Hematopoietic multipotent progenitor cell (in vitro differentiated cells): ENCODE measurements around the gene GPHA2. TPM values are rescaled to one million over a fixed set of nuclear protein-coding genes. Genes with fewer than 3 reads are reported as not detected.
"Not testable (repeated sequence)": the region's sequence is repeated elsewhere in the genome, so short reads cannot be mapped to it uniquely, and the experiment has no call there.

Source experiments
- DNase-seq, 3 donors: peaks; one replicate each; pipeline ENCODE4 v3.0.0-alpha.2; 2011 to 2015; ENCODE audit warnings: low read depth in 2 of 3, low spot score in 2 of 3
- total RNA-seq: library from RNA; depleted of rRNA; stranded (reverse); fragments of >200 nt; gene quantifications from one replicate; pipeline ENCODE4 v1.2.3, GENCODE V29; 2012

GPHA2 gene, protein sequence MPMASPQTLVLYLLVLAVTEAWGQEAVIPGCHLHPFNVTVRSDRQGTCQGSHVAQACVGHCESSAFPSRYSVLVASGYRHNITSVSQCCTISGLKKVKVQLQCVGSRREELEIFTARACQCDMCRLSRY
- not detected for total RNA-seq

- no peak for DNase-seq
These were observed at the start of gene GPHA2 for GRCh38 chr11:64935359-64936081. GPHA2 (minus strand) TSS chr11:64935893; CDS start chr11:64935460, 433 bp downstream.

- DNase-seq = not testable (repeated sequence)
These were observed 47.6 kb upstream of the GPHA2 start for GRCh38 chr11:64983339-64983738.

- DNase-seq = no peak
These were observed 41.0 kb upstream of the GPHA2 start for GRCh38 chr11:64976651-64977050.

DNA sequence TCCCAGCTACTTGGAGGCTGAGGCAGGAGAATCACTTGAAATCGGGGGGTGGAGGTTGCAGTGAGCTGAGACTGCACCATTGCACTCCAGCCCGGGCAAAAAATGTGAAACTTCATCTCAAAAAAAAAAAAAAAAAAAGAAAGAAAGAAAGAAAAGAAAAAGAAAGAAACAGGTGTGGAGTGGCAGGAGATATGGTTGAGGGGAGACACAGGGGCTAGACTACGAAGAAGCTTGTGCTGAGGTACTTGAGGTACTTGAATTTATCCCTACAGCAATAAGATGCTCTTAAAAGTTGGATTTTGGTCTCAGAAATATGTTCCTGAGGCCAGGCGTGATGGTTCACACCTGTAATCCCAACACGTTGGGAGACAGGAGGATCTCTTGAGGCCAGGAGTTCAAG lies 38.4 kb upstream of the GPHA2 start:
- no peak for DNase-seq

DNA sequence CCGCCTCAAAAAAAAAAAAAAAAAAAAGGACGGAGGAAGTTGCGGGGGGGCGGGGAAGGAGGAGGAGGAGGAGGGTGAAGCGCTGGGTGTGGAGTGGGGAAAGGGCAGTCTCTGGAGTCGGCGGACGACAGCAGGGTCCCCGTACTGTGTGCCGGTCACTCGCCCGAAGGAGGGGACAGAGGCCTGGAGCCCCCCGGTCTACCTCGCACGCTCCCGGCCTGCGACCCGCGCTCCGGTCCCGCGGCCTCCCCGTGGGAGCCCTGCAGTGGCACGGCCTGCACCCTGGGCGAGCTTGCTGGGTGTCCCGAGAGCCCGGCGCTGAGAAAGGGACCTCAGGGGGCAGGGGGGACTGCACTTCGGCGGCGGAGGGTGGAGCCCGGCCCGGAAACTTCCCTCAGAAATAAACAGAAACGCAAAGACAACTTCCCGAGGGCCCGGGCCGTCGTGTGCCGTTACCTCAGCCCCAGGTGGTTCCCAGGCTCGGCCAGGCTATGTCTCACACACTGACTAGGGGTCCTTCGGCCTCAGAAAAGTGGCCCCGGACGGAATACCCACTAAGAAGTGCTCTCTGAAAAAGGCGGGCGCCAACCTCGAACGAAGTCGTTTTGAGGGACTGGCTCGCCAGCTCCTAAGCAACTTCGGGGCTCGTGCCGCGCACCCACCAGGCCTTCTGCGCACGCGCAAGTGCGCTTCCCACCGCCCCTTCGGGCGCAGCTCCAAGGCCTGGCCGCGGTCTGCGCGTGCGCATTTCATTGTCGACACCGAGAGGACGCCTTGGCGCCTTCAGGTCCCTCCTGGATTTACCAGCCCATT lies 35.9 kb upstream of the GPHA2 start, which contains the start of gene MAJIN:
MAJIN (minus strand) TSS at position 688 of the 813 bp plus-strand sequence. CDS start 12,703 bp downstream, outside the sequence.
- DNase-seq = peak; percentile 84 to 90 (median 86)

GRCh38 chr11:64970731-64971151 lies 35.0 kb upstream of the GPHA2 start:
- peak in 1 of 3 donors; percentile 24 for DNase-seq

DNA sequence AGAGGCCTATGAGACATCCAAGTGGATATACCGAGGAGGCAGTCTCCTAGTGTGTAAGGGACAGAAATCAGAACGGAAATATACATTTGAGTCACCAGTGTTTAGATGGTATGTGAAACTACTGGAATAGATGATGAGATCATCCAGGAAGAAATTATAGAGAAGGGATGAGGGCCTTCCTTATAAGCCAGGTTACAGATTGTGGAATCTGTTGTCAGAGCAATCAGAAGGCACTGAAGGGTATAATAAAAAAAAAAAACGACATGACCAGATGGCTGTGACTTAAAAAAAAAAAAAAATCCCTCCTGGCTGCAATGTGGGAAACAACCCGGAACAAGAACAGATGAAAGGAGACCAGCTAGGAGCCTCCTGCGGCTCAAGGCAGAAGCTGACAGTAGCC lies 33.5 kb upstream of the GPHA2 start:
- DNase-seq = no peak

DNA sequence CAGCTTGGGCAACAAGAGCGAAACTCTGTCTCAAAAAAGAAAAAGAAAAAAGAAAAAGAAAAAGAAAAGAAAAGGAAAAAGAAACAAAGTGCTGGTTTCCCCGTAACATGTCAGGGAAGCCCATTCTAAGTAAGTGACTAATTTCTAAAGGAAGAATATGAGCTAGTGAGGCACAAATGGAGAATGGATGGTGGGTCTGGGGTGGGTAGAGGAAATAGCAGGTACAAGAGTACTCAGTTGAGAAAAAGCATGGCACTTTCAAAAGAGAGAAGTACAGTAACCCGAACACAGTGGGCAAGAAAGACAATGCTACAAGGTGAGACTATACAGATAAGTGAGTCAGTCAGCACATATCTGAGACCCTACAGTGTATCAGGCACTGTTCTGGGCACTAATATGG lies 31.7 kb upstream of the GPHA2 start:
- no peak for DNase-seq

DNA sequence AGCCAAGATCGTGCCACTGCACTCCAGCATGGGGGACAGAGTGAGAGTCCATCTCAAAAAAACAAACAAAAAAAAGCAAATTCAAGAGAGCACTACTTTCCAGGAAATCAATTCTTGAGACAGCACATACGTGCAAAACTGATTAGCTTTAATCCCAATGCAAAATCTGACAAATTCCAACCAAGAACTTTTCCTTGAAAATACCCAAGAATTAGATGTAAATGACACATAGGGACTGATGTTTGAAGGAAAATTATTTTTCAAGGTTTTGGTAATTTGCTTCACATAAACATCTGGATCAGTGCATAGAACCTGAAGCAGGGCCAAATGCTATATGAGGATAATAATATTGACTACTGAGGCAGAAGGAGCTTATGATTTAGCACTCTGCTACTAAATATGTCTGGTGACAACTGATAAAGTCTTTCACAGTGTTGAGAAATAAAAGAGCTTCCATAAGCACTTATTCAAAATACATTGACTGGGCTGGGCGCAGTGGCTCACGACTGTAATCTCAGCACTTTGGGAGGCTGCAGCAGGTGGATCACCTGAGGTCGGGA lies 27.5 kb upstream of the GPHA2 start:
- DNase-seq = no peak

- DNase-seq = no peak
These were observed 25.0 kb upstream of the GPHA2 start for GRCh38 chr11:64960719-64961118.

DNA sequence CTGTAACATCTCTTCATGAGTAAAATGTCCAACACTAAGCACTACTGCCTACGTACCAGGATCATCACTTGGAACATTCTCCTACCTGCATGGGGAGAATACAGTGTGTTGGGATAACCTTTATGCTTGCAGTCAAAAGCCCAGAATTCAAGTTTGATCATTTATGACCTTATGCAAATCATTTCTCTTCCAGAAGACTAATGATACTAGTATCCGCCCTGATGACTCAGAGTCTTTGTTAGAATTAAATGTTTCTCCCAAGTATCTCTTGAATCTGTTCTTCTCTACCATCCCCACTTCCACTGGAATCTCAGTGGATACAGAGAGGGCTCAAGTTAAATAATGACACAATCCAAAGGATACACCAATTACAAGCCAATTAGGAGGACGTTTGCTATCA lies 23.8 kb upstream of the GPHA2 start:
- DNase-seq = no peak

- DNase-seq = no peak
These were observed 18.5 kb upstream of the GPHA2 start for GRCh38 chr11:64954201-64954600.

GRCh38 chr11:64951529-64951928 lies 15.8 kb upstream of the GPHA2 start:
- no peak for DNase-seq

DNA sequence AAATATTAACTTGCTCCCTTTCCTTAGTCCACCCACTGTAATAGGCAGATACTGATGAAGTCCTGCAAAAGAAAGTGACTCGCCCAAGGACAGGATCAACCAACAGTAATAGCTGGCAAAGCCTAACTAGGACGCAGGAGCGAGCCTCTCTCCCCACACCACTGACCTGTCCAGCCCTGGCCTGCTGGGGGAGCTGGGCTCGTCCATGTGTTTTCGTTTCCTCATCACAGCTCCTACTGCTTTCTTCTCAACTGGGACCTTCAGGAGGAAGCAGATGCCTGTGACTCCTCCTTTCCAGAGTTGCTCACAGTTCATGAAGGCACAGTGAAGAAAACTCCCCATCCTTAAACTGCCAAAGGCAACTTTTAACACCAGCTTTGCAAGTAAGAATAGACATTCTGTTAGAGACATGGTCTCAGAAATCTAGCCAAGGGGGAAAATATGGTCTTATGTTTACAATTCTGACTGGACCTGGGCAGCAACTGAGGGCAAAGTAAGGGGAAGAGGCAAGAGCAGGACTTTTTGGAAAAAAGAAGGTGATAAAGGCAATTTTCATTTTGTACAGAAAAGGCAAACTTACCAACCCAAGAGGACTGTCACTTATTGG lies 11.6 kb upstream of the GPHA2 start:
- DNase-seq = no peak

DNA sequence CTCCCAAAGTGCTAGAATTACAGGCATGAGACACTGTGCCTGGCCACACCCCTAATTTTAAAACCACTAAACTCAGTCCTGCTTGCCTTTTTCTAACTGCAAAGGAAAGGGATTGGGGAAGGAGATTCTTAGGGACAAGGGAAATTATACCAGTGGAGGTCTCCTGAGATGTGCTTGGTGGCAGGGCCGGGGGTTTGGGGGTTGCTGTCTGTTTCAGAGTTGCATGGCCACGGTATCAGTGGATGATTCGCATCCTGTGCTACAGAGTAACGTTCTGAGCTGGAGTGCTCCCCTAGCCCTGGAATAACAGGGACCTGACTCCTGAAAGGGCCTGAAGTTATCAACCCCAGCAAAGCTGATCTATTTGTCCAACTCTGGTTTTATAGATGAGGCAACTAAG lies 846 bp upstream of the GPHA2 start:
- DNase-seq = no peak

- DNase-seq = no peak
These were observed 873 bp downstream of the GPHA2 start for GRCh38 chr11:64934682-64935358.

GRCh38 chr11:64933935-64934681 lies 1.6 kb downstream of the GPHA2 start:
- no peak for DNase-seq

DNA sequence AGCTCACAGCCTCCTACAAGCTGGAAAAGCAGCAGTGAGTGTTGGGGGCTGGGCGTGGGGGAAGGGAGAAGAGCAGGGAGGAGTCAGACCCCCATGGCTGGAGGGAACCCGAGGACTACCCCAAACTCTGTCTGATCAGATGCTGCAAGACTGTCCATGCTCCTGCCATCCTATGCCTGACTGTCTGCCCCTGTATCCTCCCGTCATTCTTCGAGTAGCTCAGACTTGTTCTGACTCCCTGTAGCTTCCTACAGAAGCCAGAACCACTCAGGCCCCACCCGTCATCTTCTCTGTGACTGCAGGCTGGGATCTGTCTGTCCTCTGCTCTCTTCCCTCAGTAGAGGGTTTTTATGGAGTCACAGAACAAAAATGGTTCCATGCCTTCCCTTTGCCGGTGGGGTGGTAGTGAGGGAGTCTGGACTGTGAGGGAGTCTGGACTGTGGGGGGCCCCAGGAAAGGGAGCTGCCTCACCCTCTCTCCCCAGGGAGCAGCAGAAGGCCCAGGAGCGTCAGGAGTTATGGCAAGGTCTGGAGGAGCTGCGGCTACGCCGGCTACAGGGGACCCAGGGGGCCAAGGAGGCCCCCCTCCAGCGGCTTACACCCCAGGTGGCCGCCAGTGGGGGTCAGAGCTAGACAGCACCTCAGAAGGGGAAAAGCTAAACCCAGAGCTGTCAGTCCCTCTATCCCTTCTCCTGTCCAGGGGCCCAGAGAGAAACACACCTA lies 2.3 kb downstream of the GPHA2 start:
- no peak for DNase-seq

DNA sequence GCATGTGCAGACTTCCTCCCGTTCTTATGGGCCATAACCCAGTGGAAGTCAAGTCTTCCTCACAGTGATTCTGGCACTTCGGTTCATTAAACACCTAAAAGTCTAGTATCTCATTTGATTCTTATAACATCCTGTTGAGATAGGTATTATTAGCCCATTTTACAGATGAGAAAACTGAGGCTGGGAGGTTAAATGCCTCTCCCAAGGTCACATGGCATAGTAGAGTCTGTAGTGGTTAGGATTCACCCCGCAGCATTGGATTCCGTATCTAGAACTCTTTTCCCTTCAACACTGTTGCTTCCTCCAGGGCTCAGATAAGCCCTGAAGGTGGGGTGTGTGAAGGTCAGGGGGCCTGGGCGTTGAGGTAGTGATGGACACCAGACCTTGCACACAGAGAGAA lies 3.4 kb downstream of the GPHA2 start:
- no peak for DNase-seq
